ENCODE results near the gene SCN4A.
"Not testable (repeated sequence)": the region's sequence is repeated elsewhere in the genome, so short reads cannot be mapped to it uniquely, and the experiment has no call there.

The SCN4A gene

GRCh38 chr17:63911041-63911635, 61.6 kb downstream of the SCN4A start, which contains the start of gene CSHL1:
Gene CSHL1 (minus strand): TSS chr17:63911258. CDS start chr17:63911196, 62 bp downstream.
- no peak for DNase-seq

GRCh38 chr17:63910096-63910495, 62.6 kb downstream of the SCN4A start:
- DNase-seq = no peak

GRCh38 chr17:63909586-63909985, 63.1 kb downstream of the SCN4A start:
- DNase-seq = not testable (repeated sequence)

- DNase-seq = not testable (repeated sequence)
Observed at GRCh38 chr17:63907161-63907778, 65.4 kb downstream of the SCN4A start.

GRCh38 chr17:63904796-63905195, 67.9 kb downstream of the SCN4A start:
- DNase-seq = not testable (repeated sequence)

- DNase-seq = not testable (repeated sequence)
Observed at GRCh38 chr17:63903787-63904201, 68.9 kb downstream of the SCN4A start.

GRCh38 chr17:63901971-63902370, 70.7 kb downstream of the SCN4A start:
- DNase-seq = not testable (repeated sequence)

- not testable (repeated sequence) for DNase-seq
Observed at GRCh38 chr17:63898899-63899798, 73.6 kb downstream of the SCN4A start.

- DNase-seq = not testable (repeated sequence)
Observed at GRCh38 chr17:63896524-63897354, 76.0 kb downstream of the SCN4A start, which contains the start of gene CSH1. Gene CSH1 (minus strand): TSS chr17:63896574. CDS start chr17:63896511, 63 bp downstream.

GRCh38 chr17:63894821-63895220, 77.9 kb downstream of the SCN4A start:
- DNase-seq = not testable (repeated sequence)

GRCh38 chr17:63894021-63894420, 78.7 kb downstream of the SCN4A start:
- DNase-seq = not testable (repeated sequence)

- DNase-seq = not testable (repeated sequence)
Observed at GRCh38 chr17:63892316-63893037, 80.2 kb downstream of the SCN4A start.

- peak; percentile 38 for DNase-seq
Observed at GRCh38 chr17:63889026-63889848, 83.5 kb downstream of the SCN4A start.

Data from inflammatory macrophage treated with lipopolysaccharide for 4 hours (primary cell).